Prostate gland (tissue), 2 donors: Measurements from ENCODE around the gene HSD3B1. TPM values are rescaled to one million over a fixed set of nuclear protein-coding genes. Genes with fewer than 3 reads are reported as not detected.
"Not testable (repeated sequence)": the region's sequence is repeated elsewhere in the genome, so short reads cannot be mapped to it uniquely, and the experiment has no call there.

Experiments used
- DNase-seq: peaks from one replicate; pipeline ENCODE4 v3.0.0-alpha.2; 2019; ENCODE audit warnings: low spot score
- H3K27ac ChIP-seq, 2 donors: fragments of 200-600 bp; sonication (generic); 2 replicates each; pipeline ENCODE4 v1.5.1; 2017 to 2019
- H3K27me3 ChIP-seq: fragments of 200-600 bp; sonication (generic); replicated peaks from 2 replicates; pipeline ENCODE4 v1.5.1; 2019; ENCODE audit not compliant: insufficient read depth
- H3K36me3 ChIP-seq, 2 donors: fragments of 200-600 bp; sonication (generic); 1 replicate in 1 of 2; 2 replicates in 1 of 2; pipeline versions ENCODE4 v1.5.1 to v1.8.1; 2017 to 2019
- H3K4me1 ChIP-seq: fragments of 200-600 bp; sonication (generic); replicated peaks from 2 replicates; pipeline ENCODE4 v1.5.1; 2019
- H3K4me3 ChIP-seq, 2 donors: fragments of 200-600 bp; sonication (generic); 2 replicates each; pipeline ENCODE4 v1.5.1; 2017 to 2019
- H3K9me3 ChIP-seq: fragments of 200-600 bp; sonication (generic); 2 replicates; pipeline ENCODE4 v1.5.1; 2017
- POLR2A ChIP-seq: fragments of 450-650 bp; IDR thresholded peaks from one replicate; pipeline ENCODE4 v1.6.1; 2016; ENCODE audit warnings: antibody characterized with exemption, mild to moderate bottlenecking
- POLR2AphosphoS5 ChIP-seq: sonication (generic); formaldehyde crosslinking; IDR thresholded peaks from one replicate; pipeline ENCODE4 v1.6.1; 2017; ENCODE audit warnings: antibody characterized with exemption
- WGBS: methylation state at CpG from one replicate; pipeline ENCODE4 v1.1.5; 2018; 5-methylcytosine and 5-hydroxymethylcytosine counted together
- intact Hi-C: fragments of 100-400 bp; cut with DNase I; formaldehyde crosslinking; loops from one replicate; pipeline ENCODE4 v1.14.2; 2022
- total RNA-seq, 2 donors: library from RNA; depleted of rRNA; stranded (reverse); fragments of >200 nt; gene quantifications; one replicate each; pipeline ENCODE4 v1.1.0, GENCODE V29; 2016
- TF ChIP-seq, protein P1 (sequence below), 4 experiments: fragments of 200-600 bp in 2 of 4; fragments of 450-650 bp in 2 of 4; sonication (generic) in 2 of 4; IDR thresholded peaks; 1 replicate in 3 of 4; 2 replicates in 1 of 4; pipeline ENCODE4 v1.5.1; 2016 to 2019; ENCODE audit warnings: antibody characterized with exemption in 4 of 4, mild to moderate bottlenecking in 2 of 4, moderate library complexity in 2 of 4

Gene HSD3B1
- total RNA-seq, 2 donors from 2014 or later, result not detected

DNA sequence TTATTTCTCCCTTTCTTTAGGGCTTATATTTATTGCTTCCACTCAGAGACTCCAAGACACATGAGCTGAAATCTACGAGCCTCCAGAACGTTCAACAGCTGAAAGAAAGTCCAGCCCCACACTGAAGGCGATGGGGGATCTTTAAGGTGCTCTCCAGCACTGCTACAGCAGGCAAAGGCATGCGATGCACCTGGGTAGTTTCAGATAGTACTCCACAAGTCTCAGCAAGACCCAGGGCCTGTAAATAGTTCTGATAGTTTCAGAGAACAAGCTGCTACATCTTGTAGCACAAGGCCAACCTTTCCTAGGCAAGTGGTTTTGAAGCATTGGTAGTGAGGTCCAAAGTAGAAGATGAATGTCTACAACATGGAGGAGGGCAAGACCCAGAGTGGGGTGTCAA, 2.2 kb upstream of the HSD3B1 start:
- TF ChIP-seq POLR2AphosphoS5, result no peak
- TF ChIP-seq, protein P1, sequence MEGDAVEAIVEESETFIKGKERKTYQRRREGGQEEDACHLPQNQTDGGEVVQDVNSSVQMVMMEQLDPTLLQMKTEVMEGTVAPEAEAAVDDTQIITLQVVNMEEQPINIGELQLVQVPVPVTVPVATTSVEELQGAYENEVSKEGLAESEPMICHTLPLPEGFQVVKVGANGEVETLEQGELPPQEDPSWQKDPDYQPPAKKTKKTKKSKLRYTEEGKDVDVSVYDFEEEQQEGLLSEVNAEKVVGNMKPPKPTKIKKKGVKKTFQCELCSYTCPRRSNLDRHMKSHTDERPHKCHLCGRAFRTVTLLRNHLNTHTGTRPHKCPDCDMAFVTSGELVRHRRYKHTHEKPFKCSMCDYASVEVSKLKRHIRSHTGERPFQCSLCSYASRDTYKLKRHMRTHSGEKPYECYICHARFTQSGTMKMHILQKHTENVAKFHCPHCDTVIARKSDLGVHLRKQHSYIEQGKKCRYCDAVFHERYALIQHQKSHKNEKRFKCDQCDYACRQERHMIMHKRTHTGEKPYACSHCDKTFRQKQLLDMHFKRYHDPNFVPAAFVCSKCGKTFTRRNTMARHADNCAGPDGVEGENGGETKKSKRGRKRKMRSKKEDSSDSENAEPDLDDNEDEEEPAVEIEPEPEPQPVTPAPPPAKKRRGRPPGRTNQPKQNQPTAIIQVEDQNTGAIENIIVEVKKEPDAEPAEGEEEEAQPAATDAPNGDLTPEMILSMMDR (IDR thresholded peaks at IDR 0.05), result no peak
- no peak for TF ChIP-seq POLR2A
- Histone ChIP-seq H3K27ac (no peak overlapping the region), H3K27me3 (no peaks in the 10 kb centered on the region), H3K9me3 (no peaks in the 10 kb centered on the region), H3K36me3 (no peaks in the 10 kb centered on the region), H3K4me1 (no peaks in the 10 kb centered on the region), H3K4me3 (no peak overlapping the region)
- no peak for DNase-seq
- intact Hi-C loops, result no loop called here
- 56% methylated on average over 4 of the region's 4 CpGs for WGBS

DNA sequence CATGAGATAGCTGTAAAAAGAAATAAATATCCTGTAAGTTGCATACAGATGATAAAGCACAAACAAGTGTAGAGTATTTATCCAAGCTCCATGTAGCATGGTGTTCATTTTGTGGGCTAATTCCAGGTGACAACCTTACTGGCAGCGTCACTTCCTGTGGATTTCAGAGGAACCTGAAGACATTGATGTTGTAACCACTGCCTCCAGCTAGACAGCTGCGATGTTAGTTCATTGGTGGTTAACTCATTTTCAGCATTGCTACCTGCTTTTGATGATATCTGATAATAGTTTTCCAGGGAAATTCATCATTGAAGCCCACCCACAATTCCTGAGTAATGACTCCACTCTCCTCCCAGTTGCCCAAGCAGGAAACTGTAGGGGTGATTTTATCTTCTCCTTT, 3.0 kb downstream of the HSD3B1 start:
- no peak for DNase-seq
- WGBS, result 62% methylated on average over 2 of the region's 2 CpGs
- Histone ChIP-seq H3K9me3 (no peaks in the 10 kb centered on the region), H3K27ac (no peak overlapping the region), H3K4me1 (no peaks in the 10 kb centered on the region), H3K36me3 (no peaks in the 10 kb centered on the region), H3K27me3 (no peaks in the 10 kb centered on the region), H3K4me3 (no peak overlapping the region)
- TF ChIP-seq, protein P1 (IDR thresholded peaks at IDR 0.05), result no peak
- TF ChIP-seq POLR2A (no peak), POLR2AphosphoS5 (no peak)
- intact Hi-C loops, result no loop called here

DNA sequence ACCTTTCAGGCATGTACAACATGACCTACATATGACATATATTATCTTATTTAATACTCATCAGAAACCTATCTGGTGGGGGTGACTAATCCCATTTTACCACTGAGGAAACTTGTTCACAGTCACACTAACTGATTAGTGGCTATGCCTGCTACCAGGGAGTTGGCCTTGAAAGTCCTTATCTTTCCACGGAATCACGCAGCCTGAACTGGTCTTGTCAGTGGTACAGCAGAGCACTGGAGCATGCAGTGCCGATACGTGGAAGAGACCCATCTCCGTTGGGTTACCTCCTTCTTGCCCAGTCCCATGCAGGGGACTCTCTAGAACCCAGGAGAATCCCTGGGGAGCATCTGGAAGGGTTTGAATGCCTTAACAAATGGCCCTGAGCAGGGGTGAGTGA, 8.2 kb downstream of the HSD3B1 start:
- Histone ChIP-seq H3K27me3 (no peaks in the 10 kb centered on the region), H3K4me3 (no peak overlapping the region), H3K27ac (no peak overlapping the region), H3K4me1 (no peaks in the 10 kb centered on the region), H3K9me3 (no peaks in the 10 kb centered on the region), H3K36me3 (no peaks in the 10 kb centered on the region)
- no peak for DNase-seq
- intact Hi-C loops, result no loop called here
- no peak for TF ChIP-seq POLR2AphosphoS5
- no peak for TF ChIP-seq POLR2A
- TF ChIP-seq, protein P1 (IDR thresholded peaks at IDR 0.05), result no peak
- WGBS, result 87% methylated on average over 5 of the region's 5 CpGs

DNA sequence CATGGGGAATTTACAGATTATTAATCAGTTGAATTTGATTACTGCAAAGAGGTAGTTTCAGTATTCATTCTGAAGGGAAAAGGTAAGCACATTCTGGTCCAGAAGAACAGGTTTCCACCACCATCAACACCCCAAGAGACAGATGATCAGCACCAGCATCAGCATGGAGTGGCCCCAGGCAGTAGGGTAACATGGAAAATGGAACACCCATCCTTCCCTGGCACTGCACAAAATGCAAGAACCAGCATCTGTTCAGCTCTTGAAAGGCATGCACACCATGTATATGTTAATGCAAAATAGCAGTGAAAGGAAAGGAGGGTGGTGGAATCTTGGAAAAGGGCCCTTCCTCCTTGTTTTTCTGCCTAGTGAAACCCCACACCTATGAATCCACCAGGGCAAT, 9.2 kb downstream of the HSD3B1 start:
- no peaks in the 10 kb centered on the region for H3K9me3 ChIP-seq
- TF ChIP-seq, protein P1 (IDR thresholded peaks at IDR 0.05), result no peak
- TF ChIP-seq POLR2AphosphoS5, result no peak
- no peaks in the 10 kb centered on the region for H3K27me3 ChIP-seq
- H3K4me1 ChIP-seq, result no peaks in the 10 kb centered on the region
- H3K36me3 ChIP-seq, result no peaks in the 10 kb centered on the region
- no peak for DNase-seq
- H3K27ac ChIP-seq, result no peak overlapping the region
- no peak overlapping the region for H3K4me3 ChIP-seq
- intact Hi-C loops, result no loop called here

DNA sequence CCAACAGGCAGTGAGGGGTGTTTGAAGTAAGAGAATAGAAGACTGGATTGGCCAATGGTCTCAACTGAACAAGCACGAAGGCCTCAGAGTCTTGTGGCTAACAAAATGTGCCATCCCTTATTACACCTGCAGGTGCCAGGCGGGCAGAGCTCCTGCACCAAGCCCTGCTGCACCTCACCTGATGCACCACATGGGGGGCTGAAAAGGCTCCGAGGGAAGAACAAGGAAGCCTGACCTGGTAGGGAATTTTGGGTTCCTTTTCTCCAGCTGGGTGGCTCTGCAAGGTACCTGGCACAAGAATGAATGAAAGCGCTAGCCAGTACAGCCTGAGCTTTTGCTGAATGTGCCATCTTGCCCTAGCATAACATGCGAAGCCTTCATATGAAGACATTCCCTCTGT, 9.7 kb downstream of the HSD3B1 start:
- DNase-seq, result no peak
- Histone ChIP-seq H3K27me3 (no peaks in the 10 kb centered on the region), H3K4me3 (no peak overlapping the region), H3K9me3 (no peaks in the 10 kb centered on the region), H3K4me1 (no peaks in the 10 kb centered on the region), H3K27ac (no peak overlapping the region), H3K36me3 (no peaks in the 10 kb centered on the region)
- TF ChIP-seq, protein P1 (IDR thresholded peaks at IDR 0.05), result no peak
- TF ChIP-seq POLR2AphosphoS5 (no peak), POLR2A (no peak)
- 83% methylated on average over 5 of the region's 5 CpGs for WGBS
- intact Hi-C loops, result no loop called here

DNA sequence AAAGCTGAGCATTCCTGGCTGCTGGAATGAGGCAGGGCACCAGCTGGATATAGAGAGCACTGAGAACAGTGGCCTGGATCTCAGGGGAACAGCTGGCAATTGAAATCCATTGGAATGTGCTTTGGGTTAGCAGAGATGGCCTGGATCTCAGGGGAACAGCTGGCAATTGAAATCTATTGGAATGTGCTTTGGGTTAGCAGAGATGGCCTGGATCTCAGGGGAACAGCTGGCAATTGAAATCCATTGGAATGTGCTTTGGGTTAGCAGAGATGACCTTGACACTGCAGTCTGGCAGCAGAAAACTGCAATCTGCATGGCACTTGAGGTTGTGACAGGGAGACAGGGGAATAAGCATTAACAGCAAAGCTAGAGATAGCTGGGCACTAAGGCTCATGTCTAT, 10.7 kb downstream of the HSD3B1 start:
- H3K4me3 ChIP-seq, intact Hi-C loops, DNase-seq, H3K4me1 ChIP-seq, H3K27me3 ChIP-seq, H3K9me3 ChIP-seq, H3K36me3 ChIP-seq, H3K27ac ChIP-seq: not testable (repeated sequence)
